Neural cell (in vitro differentiated cells): ENCODE measurements around the gene TMUB1. TPM values are rescaled to one million over a fixed set of nuclear protein-coding genes. Genes with fewer than 3 reads are reported as not detected.

Source experiments
- H2AFZ ChIP-seq: fragments of 200-600, 300-800 bp; sonication (generic), shearing (Covaris generic); 2 replicates; pipeline ENCODE4 v1.6.0; 2014; ENCODE audit warnings: low read depth, mild to moderate bottlenecking, antibody characterized with exemption, low read length, moderate library complexity
- H3F3A ChIP-seq: fragments of 200-600 bp; shearing (Covaris generic); 2 replicates; pipeline ENCODE4 v1.6.1; 2016; ENCODE audit warnings: mild to moderate bottlenecking, moderate library complexity, mixed read lengths, antibody characterized with exemption, low read length; ENCODE audit not compliant: insufficient read depth, poor library complexity, severe bottlenecking
- H3K27ac ChIP-seq: fragments of 200-600, 300-800 bp; sonication (generic), shearing (Covaris generic); 2 replicates; pipeline ENCODE4 v1.5.1; 2014; ENCODE audit warnings: mild to moderate bottlenecking, low read length, moderate library complexity
- H3K27me3 ChIP-seq: fragments of 300-800, 200-600 bp; sonication (generic), shearing (Covaris generic); 2 replicates; pipeline ENCODE4 v1.6.0; 2014; ENCODE audit warnings: mild to moderate bottlenecking, low read depth, low read length, moderate library complexity; ENCODE audit not compliant: insufficient read depth
- H3K36me3 ChIP-seq: fragments of 300-800, 200-600 bp; sonication (generic), shearing (Covaris generic); 2 replicates; pipeline ENCODE4 v1.5.1; 2014; ENCODE audit warnings: mild to moderate bottlenecking, antibody characterized with exemption, low read length, moderate library complexity; ENCODE audit not compliant: insufficient read depth
- H3K4me2 ChIP-seq: fragments of 300-800, 200-600 bp; sonication (generic), shearing (Covaris generic); 2 replicates; pipeline ENCODE4 v1.6.0; 2014; ENCODE audit warnings: mild to moderate bottlenecking, low read length
- H3K4me3 ChIP-seq: fragments of 300-800, 200-600 bp; sonication (generic), shearing (Covaris generic); 2 replicates; pipeline ENCODE4 v1.5.1; 2014; ENCODE audit warnings: mild to moderate bottlenecking, low read length, moderate library complexity
- H3K79me2 ChIP-seq: fragments of 200-600 bp; shearing (Covaris generic); replicated peaks from 2 replicates; pipeline ENCODE4 v1.6.0; 2014; ENCODE audit warnings: mild to moderate bottlenecking, low read length, moderate library complexity; ENCODE audit not compliant: insufficient read depth
- H3K9ac ChIP-seq: fragments of 300-800, 200-600 bp; sonication (generic), shearing (Covaris generic); 2 replicates; pipeline ENCODE4 v1.6.1; 2016; ENCODE audit warnings: mild to moderate bottlenecking, low read length, mixed read lengths
- H3K9me2 ChIP-seq: fragments of 200-600 bp; shearing (Covaris generic); 2 replicates; pipeline ENCODE4 v1.6.1; 2016; ENCODE audit warnings: mild to moderate bottlenecking, low read length, mixed read lengths; ENCODE audit not compliant: insufficient read depth
- H3K9me3 ChIP-seq: fragments of 200-600, 300-800 bp; sonication (generic), shearing (Covaris generic); 2 replicates; pipeline ENCODE4 v1.6.1; 2016; ENCODE audit warnings: mild to moderate bottlenecking, mixed run types, low read length, moderate library complexity, mixed read lengths
- H4K20me1 ChIP-seq: fragments of 200-600 bp; shearing (Covaris generic); 2 replicates; pipeline ENCODE4 v1.6.1; 2016; ENCODE audit warnings: mild to moderate bottlenecking, mixed run types; ENCODE audit not compliant: insufficient read depth
- CTCF ChIP-seq: fragments of 450-650 bp; IDR thresholded peaks from 2 replicates; pipeline ENCODE4 v1.5.1; 2014; ENCODE audit warnings: antibody characterized with exemption, mild to moderate bottlenecking, moderate library complexity; ENCODE audit not compliant: poor library complexity, severe bottlenecking
- EP300 ChIP-seq: fragments of 450-650 bp; conservative IDR thresholded peaks from 2 replicates; pipeline ENCODE4 v1.6.1; 2014; ENCODE audit warnings: antibody characterized with exemption, mild to moderate bottlenecking, moderate library complexity; ENCODE audit not compliant: poor library complexity, severe bottlenecking
- EZH2 ChIP-seq: fragments of 200-600, 300-800 bp; shearing (Covaris generic), sonication (generic); IDR thresholded peaks from 2 replicates; pipeline ENCODE4 v1.6.1; 2014; ENCODE audit warnings: antibody characterized with exemption, low read length, borderline replicate concordance, mild to moderate bottlenecking; ENCODE audit not compliant: insufficient read depth, poor library complexity, severe bottlenecking
- MXI1 ChIP-seq: fragments of 450-650 bp; conservative IDR thresholded peaks from 2 replicates; pipeline ENCODE4 v1.6.1; 2014; ENCODE audit warnings: antibody characterized with exemption, mild to moderate bottlenecking; ENCODE audit not compliant: poor library complexity, severe bottlenecking
- POLR2AphosphoS5 ChIP-seq: IDR thresholded peaks from 2 replicates; pipeline ENCODE4 v1.6.1; 2012
- RAD21 ChIP-seq: fragments of 450-650 bp; conservative IDR thresholded peaks from 2 replicates; pipeline ENCODE4 v1.6.1; 2014; ENCODE audit warnings: antibody characterized with exemption, mild to moderate bottlenecking, moderate library complexity
- REST ChIP-seq: IDR thresholded peaks from 2 replicates; pipeline ENCODE4 v1.6.1; 2012; ENCODE audit warnings: borderline replicate concordance
- SMC3 ChIP-seq: fragments of 450-650 bp; conservative IDR thresholded peaks from 2 replicates; pipeline ENCODE4 v1.6.1; 2014; ENCODE audit warnings: antibody characterized with exemption, mild to moderate bottlenecking, moderate library complexity; ENCODE audit not compliant: poor library complexity
- TAF1 ChIP-seq: IDR thresholded peaks from 2 replicates; pipeline ENCODE4 v1.6.1; 2012; ENCODE audit warnings: low read depth
- polyA plus RNA-seq: library from polyadenylated mRNA; depleted of rRNA; stranded (reverse); fragments of >200 nt; gene quantifications from 2 replicates; pipeline ENCODE4 v1.2.3, GENCODE V29; 2014

The TMUB1 gene
- polyA plus RNA-seq, 1 donor from 2014 or later, result 35.2 TPM

GRCh38 chr7:151083824-151084160 lies 499 bp upstream of the TMUB1 start:
- Histone ChIP-seq H4K20me1 (peaks cover 13% of the 10 kb centered on the region), H3K9me3 (no peaks in the 10 kb centered on the region), H3K4me2 (no peak overlapping the region), H2AFZ (no peak overlapping the region), H3K36me3 (no peaks in the 10 kb centered on the region), H3K27me3 (no peaks in the 10 kb centered on the region), H3K27ac (peak overlapping the region; percentile 23), H3K9me2 (no peaks in the 10 kb centered on the region), H3K9ac (peak overlapping the region; percentile 75), H3K79me2 (peaks cover 25% of the 10 kb centered on the region), H3K4me3 (peak overlapping the region; percentile 79), H3F3A (peaks cover 3% of the 10 kb centered on the region)
- no peak for TF ChIP-seq CTCF
- no peak for TF ChIP-seq TAF1
- no peak for TF ChIP-seq POLR2AphosphoS5
- TF ChIP-seq REST, result no peak
- no peak for TF ChIP-seq RAD21
- no peak for TF ChIP-seq EZH2
- TF ChIP-seq EP300, result no peak
- no peak for TF ChIP-seq MXI1
- no peak for TF ChIP-seq SMC3

GRCh38 chr7:151082141-151083070 lies 887 bp downstream of the TMUB1 start:
- H2AFZ ChIP-seq, result peak overlapping the region; percentile 40

More at GRCh38 chr7:151082141-151083070, 887 bp downstream of the TMUB1 start:
- Histone ChIP-seq H3K9me3 (no peaks in the 10 kb centered on the region), H3K4me2 (peak overlapping the region; percentile 56), H3F3A (no peaks in the 10 kb centered on the region), H3K4me3 (peak overlapping the region; percentile 79), H3K27ac (no peak overlapping the region), H3K9me2 (no peaks in the 10 kb centered on the region), H3K36me3 (no peaks in the 10 kb centered on the region), H4K20me1 (no peaks in the 10 kb centered on the region), H3K9ac (peak overlapping the region; percentile 75), H3K27me3 (no peaks in the 10 kb centered on the region), H3K79me2 (peaks cover 13% of the 10 kb centered on the region)
- TF ChIP-seq MXI1 (no peak), REST (no peak), SMC3 (no peak), RAD21 (no peak), TAF1 (no peak), POLR2AphosphoS5 (no peak), EP300 (no peak)
